Activated T-cell treated with anti-CD3 and anti-CD28 coated beads, Interleukin-2, amount 50 U/mL, for 1 hour (primary cell): ENCODE results near the gene SMIM12.

Source experiments
- DNase-seq: peaks from one replicate; pipeline ENCODE4 v3.0.0-alpha.2; 2020

Gene SMIM12

GRCh38 chr1:34859446-34860200 is at the start of gene SMIM12:
Gene SMIM12, minus strand, starts transcription at chr1:34859749. Its CDS starts 3,772 bp downstream, at chr1:34855977.
- DNase-seq = peak; percentile 90

- no peak for DNase-seq
These were observed 48.8 kb upstream of the SMIM12 start for GRCh38 chr1:34908369-34908768.

GRCh38 chr1:34907487-34908090 is 48.0 kb upstream of the SMIM12 start:
- no peak for DNase-seq

GRCh38 chr1:34906756-34907155 is 47.2 kb upstream of the SMIM12 start:
- no peak for DNase-seq

- no peak for DNase-seq
These were observed 46.7 kb upstream of the SMIM12 start for GRCh38 chr1:34906222-34906621.

- no peak for DNase-seq
These were observed 45.5 kb upstream of the SMIM12 start for GRCh38 chr1:34905098-34905459.

- DNase-seq = no peak
These were observed 44.9 kb upstream of the SMIM12 start for GRCh38 chr1:34904236-34905097.

- DNase-seq = no peak
These were observed 42.4 kb upstream of the SMIM12 start for GRCh38 chr1:34901919-34902318.

- DNase-seq = no peak
These were observed 41.4 kb upstream of the SMIM12 start for GRCh38 chr1:34900775-34901502.

GRCh38 chr1:34899906-34900305 is 40.4 kb upstream of the SMIM12 start:
- DNase-seq = no peak

GRCh38 chr1:34899471-34899870 is 39.9 kb upstream of the SMIM12 start:
- DNase-seq = no peak

GRCh38 chr1:34898330-34898761 is 38.8 kb upstream of the SMIM12 start:
- DNase-seq = no peak

- DNase-seq = no peak
These were observed 37.1 kb upstream of the SMIM12 start for GRCh38 chr1:34896612-34897011.

- no peak for DNase-seq
These were observed 30.2 kb upstream of the SMIM12 start for GRCh38 chr1:34889705-34890104.

- DNase-seq = no peak
These were observed 28.0 kb upstream of the SMIM12 start for GRCh38 chr1:34887593-34887992.

GRCh38 chr1:34885405-34886247 is 26.1 kb upstream of the SMIM12 start:
- DNase-seq = peak; percentile 54

- DNase-seq = no peak
These were observed 25.4 kb upstream of the SMIM12 start for GRCh38 chr1:34884961-34885360.

GRCh38 chr1:34884536-34884935 is 25.0 kb upstream of the SMIM12 start:
- no peak for DNase-seq

GRCh38 chr1:34879230-34879629 is 19.7 kb upstream of the SMIM12 start:
- no peak for DNase-seq

- DNase-seq = no peak
These were observed 16.9 kb upstream of the SMIM12 start for GRCh38 chr1:34876406-34876805.

- DNase-seq = no peak
These were observed 14.9 kb upstream of the SMIM12 start for GRCh38 chr1:34874296-34874952.

- no peak for DNase-seq
These were observed 12.6 kb upstream of the SMIM12 start for GRCh38 chr1:34872133-34872503.
